NCI-H1436 (cell line): ENCODE results near the gene IKZF1.

Experiments
- DNase-seq: peaks from one replicate; lab custom pipeline; 2025; lab: John Stamatoyannopoulos, UW

Gene IKZF1

GRCh38 chr7:50413561-50413960, 109.0 kb downstream of the IKZF1 start:
- no peak for DNase-seq

- DNase-seq, result no peak
Observed at GRCh38 chr7:50415844-50416364, 111.4 kb downstream of the IKZF1 start.

- DNase-seq, result no peak
Observed at GRCh38 chr7:50416527-50417182, 112.1 kb downstream of the IKZF1 start.

GRCh38 chr7:50418086-50418515, 113.6 kb downstream of the IKZF1 start:
- peak; percentile 89 for DNase-seq

- DNase-seq, result no peak
Observed at GRCh38 chr7:50418526-50419290, 114.2 kb downstream of the IKZF1 start.

GRCh38 chr7:50421043-50421442, 116.5 kb downstream of the IKZF1 start:
- DNase-seq, result no peak

- no peak for DNase-seq
Observed at GRCh38 chr7:50422858-50423257, 118.3 kb downstream of the IKZF1 start.

GRCh38 chr7:50423860-50424259, 119.3 kb downstream of the IKZF1 start:
- DNase-seq, result no peak

- DNase-seq, result no peak
Observed at GRCh38 chr7:50425318-50425717, 120.8 kb downstream of the IKZF1 start.

- no peak for DNase-seq
Observed at GRCh38 chr7:50426280-50427045, 121.9 kb downstream of the IKZF1 start.

GRCh38 chr7:50427518-50427917, 123.0 kb downstream of the IKZF1 start:
- no peak for DNase-seq

GRCh38 chr7:50428911-50429310, 124.4 kb downstream of the IKZF1 start:
- no peak for DNase-seq

- DNase-seq, result no peak
Observed at GRCh38 chr7:50431316-50431715, 126.8 kb downstream of the IKZF1 start.

GRCh38 chr7:50431722-50432305, 127.3 kb downstream of the IKZF1 start:
- no peak for DNase-seq

GRCh38 chr7:50436133-50436806, 131.8 kb downstream of the IKZF1 start:
- DNase-seq, result no peak

GRCh38 chr7:50446542-50446960, 142.0 kb downstream of the IKZF1 start:
- DNase-seq, result no peak

- no peak for DNase-seq
Observed at GRCh38 chr7:50448823-50449222, 144.3 kb downstream of the IKZF1 start.

- no peak for DNase-seq
Observed at GRCh38 chr7:50449501-50449880, 145.0 kb downstream of the IKZF1 start.

GRCh38 chr7:50449881-50450589, 145.5 kb downstream of the IKZF1 start, which contains the start of gene FIGNL1:
Gene FIGNL1 (minus strand): TSS chr7:50450350. CDS start chr7:50447287, 3,063 bp downstream.
- DNase-seq, result peak; percentile 76

GRCh38 chr7:50450590-50451032, 146.1 kb downstream of the IKZF1 start:
- no peak for DNase-seq
